ENCODE data around the gene CSTF2T.

Gene CSTF2T

DNA sequence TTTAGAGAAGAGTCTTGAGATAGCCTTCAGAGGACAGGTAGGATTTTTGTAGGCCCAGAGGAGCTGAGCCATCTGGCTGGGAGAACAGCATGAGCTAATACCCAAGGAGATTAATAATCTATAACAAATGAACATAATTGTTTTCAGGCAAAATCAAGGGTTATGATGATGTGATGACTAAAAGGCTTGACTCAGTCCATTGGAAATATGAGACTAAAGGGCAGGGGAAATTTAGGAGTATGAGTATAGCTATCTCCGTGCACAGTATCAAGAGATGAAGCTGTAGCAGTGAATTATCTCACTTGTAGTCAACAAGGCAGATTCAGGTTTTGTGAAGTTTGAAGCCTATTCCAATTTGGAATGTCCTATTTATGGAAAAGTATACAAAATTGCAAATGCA is 40.1 kb downstream of the CSTF2T start:
- Histone ChIP-seq H3K9ac (ENCODE audit: low read length) (no peak overlapping the region), H3K9me3 (ENCODE audit: insufficient read depth, low read length) (no peaks in the 10 kb centered on the region), H3K79me2 (ENCODE audit: low read length) (no peaks in the 10 kb centered on the region), H3K27me3 (ENCODE audit: low read depth, low read length) (no peaks in the 10 kb centered on the region), H4K20me1 (ENCODE audit: insufficient read depth, low read length) (no peaks in the 10 kb centered on the region), H3K4me1 (ENCODE audit: low read length) (no peaks in the 10 kb centered on the region), H3K36me3 (replicated peaks; ENCODE audit: low read depth, low read length) (no peaks in the 10 kb centered on the region), H3K4me3 (ENCODE audit: low read length) (no peak overlapping the region), H3K27ac (ENCODE audit: low read length) (no peak overlapping the region), H3K4me2 (ENCODE audit: low read length) (no peak overlapping the region), H2AFZ (ENCODE audit: low read depth, low read length) (no peak overlapping the region)
- TF ChIP-seq EZH2phosphoT487 (IDR thresholded peaks at IDR 0.05; ENCODE audit: low read depth) = no peak
- TF ChIP-seq, protein P1, sequence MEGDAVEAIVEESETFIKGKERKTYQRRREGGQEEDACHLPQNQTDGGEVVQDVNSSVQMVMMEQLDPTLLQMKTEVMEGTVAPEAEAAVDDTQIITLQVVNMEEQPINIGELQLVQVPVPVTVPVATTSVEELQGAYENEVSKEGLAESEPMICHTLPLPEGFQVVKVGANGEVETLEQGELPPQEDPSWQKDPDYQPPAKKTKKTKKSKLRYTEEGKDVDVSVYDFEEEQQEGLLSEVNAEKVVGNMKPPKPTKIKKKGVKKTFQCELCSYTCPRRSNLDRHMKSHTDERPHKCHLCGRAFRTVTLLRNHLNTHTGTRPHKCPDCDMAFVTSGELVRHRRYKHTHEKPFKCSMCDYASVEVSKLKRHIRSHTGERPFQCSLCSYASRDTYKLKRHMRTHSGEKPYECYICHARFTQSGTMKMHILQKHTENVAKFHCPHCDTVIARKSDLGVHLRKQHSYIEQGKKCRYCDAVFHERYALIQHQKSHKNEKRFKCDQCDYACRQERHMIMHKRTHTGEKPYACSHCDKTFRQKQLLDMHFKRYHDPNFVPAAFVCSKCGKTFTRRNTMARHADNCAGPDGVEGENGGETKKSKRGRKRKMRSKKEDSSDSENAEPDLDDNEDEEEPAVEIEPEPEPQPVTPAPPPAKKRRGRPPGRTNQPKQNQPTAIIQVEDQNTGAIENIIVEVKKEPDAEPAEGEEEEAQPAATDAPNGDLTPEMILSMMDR (IDR thresholded peaks at IDR 0.05; ENCODE audit: low read depth, low read length) = no peak

DNA sequence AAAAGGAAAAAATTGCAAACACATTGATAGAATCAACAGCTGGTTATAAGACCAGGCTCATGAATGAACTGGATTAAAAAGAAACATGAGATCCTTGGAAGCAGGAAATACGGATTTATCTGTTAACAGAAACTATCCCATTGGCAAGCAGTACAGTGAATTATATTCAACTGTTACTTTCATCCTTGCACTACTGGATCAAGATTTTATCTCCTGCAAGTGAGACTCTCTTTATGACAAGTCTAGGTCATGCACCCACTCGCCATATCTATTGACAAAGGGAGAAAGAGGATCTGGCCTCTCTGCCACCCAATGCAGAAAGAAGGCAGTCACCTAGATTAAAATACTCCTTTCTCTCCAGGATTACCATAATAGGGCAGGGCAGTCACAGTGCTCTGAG is 41.4 kb downstream of the CSTF2T start:
- TF ChIP-seq EZH2phosphoT487 (IDR thresholded peaks at IDR 0.05; ENCODE audit: low read depth) = no peak
- TF ChIP-seq, protein P1 (IDR thresholded peaks at IDR 0.05; ENCODE audit: low read depth, low read length) = no peak

DNA sequence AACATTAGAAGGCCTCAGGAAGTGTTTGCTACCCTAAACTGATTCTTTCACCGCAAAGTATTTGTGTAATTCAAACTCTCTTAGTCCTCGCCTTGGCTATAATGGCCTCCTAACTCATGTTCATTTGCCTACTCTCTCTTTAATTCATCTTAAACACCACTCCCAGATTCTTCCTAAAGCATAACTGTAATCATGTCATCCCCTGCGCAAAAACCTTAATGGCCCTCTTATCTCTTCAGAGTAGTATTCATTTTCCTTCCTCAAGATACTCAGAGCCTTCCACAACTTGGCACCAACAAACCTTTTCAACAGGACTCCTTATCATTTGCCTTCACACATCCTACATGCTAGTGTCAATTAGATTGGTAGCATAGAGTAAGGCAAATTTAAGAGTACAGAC is 42.9 kb downstream of the CSTF2T start:
- H3K79me2 ChIP-seq (ENCODE audit: low read length) = no peaks in the 10 kb centered on the region
- no peak for TF ChIP-seq EZH2phosphoT487 (IDR thresholded peaks at IDR 0.05; ENCODE audit: low read depth)
- TF ChIP-seq, protein P1 (IDR thresholded peaks at IDR 0.05; ENCODE audit: low read depth, low read length) = no peak
- H3K27me3 ChIP-seq (ENCODE audit: low read depth, low read length) = no peaks in the 10 kb centered on the region
- H3K4me3 ChIP-seq (ENCODE audit: low read length) = no peak overlapping the region
- no peak overlapping the region for H2AFZ ChIP-seq (ENCODE audit: low read depth, low read length)
- H3K9me3 ChIP-seq (ENCODE audit: insufficient read depth, low read length) = no peaks in the 10 kb centered on the region
- H3K27ac ChIP-seq (ENCODE audit: low read length) = no peak overlapping the region
- H3K36me3 ChIP-seq (replicated peaks; ENCODE audit: low read depth, low read length) = no peaks in the 10 kb centered on the region
- no peak overlapping the region for H3K4me2 ChIP-seq (ENCODE audit: low read length)
- H4K20me1 ChIP-seq (ENCODE audit: insufficient read depth, low read length) = no peaks in the 10 kb centered on the region
- H3K9ac ChIP-seq (ENCODE audit: low read length) = no peak overlapping the region
- no peaks in the 10 kb centered on the region for H3K4me1 ChIP-seq (ENCODE audit: low read length)

More for the DNA sequence above, 41.4 kb downstream of the CSTF2T start:
- no peaks in the 10 kb centered on the region for H3K9me3 ChIP-seq (ENCODE audit: insufficient read depth, low read length)
- H3K27me3 ChIP-seq (ENCODE audit: low read depth, low read length) = no peaks in the 10 kb centered on the region
- no peak overlapping the region for H3K9ac ChIP-seq (ENCODE audit: low read length)
- H3K4me2 ChIP-seq (ENCODE audit: low read length) = no peak overlapping the region
- no peaks in the 10 kb centered on the region for H3K79me2 ChIP-seq (ENCODE audit: low read length)
- H3K4me1 ChIP-seq (ENCODE audit: low read length) = no peaks in the 10 kb centered on the region
- H4K20me1 ChIP-seq (ENCODE audit: insufficient read depth, low read length) = no peaks in the 10 kb centered on the region
- no peak overlapping the region for H3K4me3 ChIP-seq (ENCODE audit: low read length)
- H3K27ac ChIP-seq (ENCODE audit: low read length) = no peak overlapping the region
- no peak overlapping the region for H2AFZ ChIP-seq (ENCODE audit: low read depth, low read length)
- H3K36me3 ChIP-seq (replicated peaks; ENCODE audit: low read depth, low read length) = no peaks in the 10 kb centered on the region

DNA sequence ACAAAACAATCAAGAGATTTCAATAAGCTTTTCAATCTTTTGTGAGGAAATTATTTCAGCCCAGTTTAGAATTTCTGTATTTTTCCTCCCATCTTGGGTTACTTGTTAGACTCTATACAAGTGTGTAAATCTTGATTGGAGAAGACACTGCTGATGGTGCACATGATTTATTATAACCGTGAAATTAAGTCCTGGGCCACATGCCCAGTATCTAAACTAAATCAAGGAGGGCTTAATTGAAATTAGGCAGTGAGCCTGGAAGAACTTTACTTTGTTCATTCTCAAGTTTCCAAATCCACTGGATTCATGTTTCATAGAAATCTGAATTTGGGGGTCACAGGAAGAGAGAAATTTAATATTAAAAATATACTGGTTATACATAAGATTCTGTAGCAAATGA is 44.5 kb downstream of the CSTF2T start:
- Histone ChIP-seq H3K9me3 (ENCODE audit: insufficient read depth, low read length) (no peaks in the 10 kb centered on the region), H3K79me2 (ENCODE audit: low read length) (no peaks in the 10 kb centered on the region), H3K4me1 (ENCODE audit: low read length) (no peaks in the 10 kb centered on the region), H3K36me3 (replicated peaks; ENCODE audit: low read depth, low read length) (no peaks in the 10 kb centered on the region), H4K20me1 (ENCODE audit: insufficient read depth, low read length) (no peaks in the 10 kb centered on the region), H3K9ac (ENCODE audit: low read length) (no peak overlapping the region), H3K4me3 (ENCODE audit: low read length) (no peak overlapping the region), H2AFZ (ENCODE audit: low read depth, low read length) (no peak overlapping the region), H3K4me2 (ENCODE audit: low read length) (no peak overlapping the region), H3K27ac (ENCODE audit: low read length) (no peak overlapping the region), H3K27me3 (ENCODE audit: low read depth, low read length) (no peaks in the 10 kb centered on the region)
- TF ChIP-seq, protein P1 (IDR thresholded peaks at IDR 0.05; ENCODE audit: low read depth, low read length) = no peak
- no peak for TF ChIP-seq EZH2phosphoT487 (IDR thresholded peaks at IDR 0.05; ENCODE audit: low read depth)
